K562 (cell line): ENCODE results near the gene RPL35. TPM values are rescaled to one million over a fixed set of nuclear protein-coding genes. Genes with fewer than 3 reads are reported as not detected.

Experiments used
- BRD4 ChIP-seq: fragments of 200-600 bp; sonication (generic); IDR thresholded peaks from 2 replicates; pipeline ENCODE4 v1.6.1; 2017; ENCODE audit warnings: inconsistent platforms
- FOSL1 ChIP-seq: fragments of 200-800 bp; sonication (Bioruptor generic); conservative IDR thresholded peaks from 2 replicates; pipeline ENCODE4 v1.6.1; 2016; ENCODE audit warnings: missing genetic modification characterization, missing compliant biosample characterization
- ID3 ChIP-seq, 2 experiments: fragments of 250-450 bp in 1 of 2; fragments of 450-650 bp in 1 of 2; sonication (Bioruptor Pico) in 1 of 2; IDR thresholded peaks; 2 replicates each; pipeline versions ENCODE4 v1.6.1 to v1.8.0; 2016 to 2021; ENCODE audit warnings: mild to moderate bottlenecking in 2 of 2, moderate library complexity in 2 of 2, missing compliant biosample characterization in 1 of 2, missing genetic modification characterization in 1 of 2
- IRF1 ChIP-seq: sonication (generic); formaldehyde crosslinking; IDR thresholded peaks from 2 replicates; pipeline ENCODE4 v1.8.0; 2022; ENCODE audit warnings: missing genetic modification reagents, mild to moderate bottlenecking, borderline replicate concordance
- JUND ChIP-seq, 2 experiments: IDR thresholded peaks; 2 replicates in 1 of 2; 3 replicates in 1 of 2; pipeline ENCODE4 v1.6.1; 2011; ENCODE audit warnings: borderline replicate concordance in 2 of 2, low read depth in 2 of 2, low read length in 2 of 2, improper control_type of control experiment in 1 of 2, missing biosample characterization in 1 of 2, missing genetic modification characterization in 1 of 2, missing genetic modification reagents in 1 of 2
- LEF1 ChIP-seq: fragments of 450-650 bp; IDR thresholded peaks from 2 replicates; pipeline ENCODE4 v1.6.1; 2016; ENCODE audit warnings: mild to moderate bottlenecking
- NFE2L1 ChIP-seq: fragments of 450-650 bp; IDR thresholded peaks from 2 replicates; pipeline ENCODE4 v1.6.1; 2016; ENCODE audit warnings: missing genetic modification characterization, low read depth, mild to moderate bottlenecking, missing compliant biosample characterization, moderate library complexity, borderline replicate concordance
- NUFIP1 ChIP-seq: fragments of 450-650 bp; IDR thresholded peaks from 2 replicates; pipeline ENCODE4 v1.6.1; 2018; ENCODE audit not compliant: partially characterized antibody
- TOE1 ChIP-seq, 2 experiments: fragments of 450-650 bp in 1 of 2; sonication (generic) in 1 of 2; formaldehyde crosslinking in 1 of 2; IDR thresholded peaks; 2 replicates each; pipeline versions ENCODE4 v1.7.1 to v1.8.0; 2016 to 2022; ENCODE audit warnings: borderline replicate concordance in 2 of 2, mild to moderate bottlenecking in 2 of 2, antibody characterized with exemption in 1 of 2, inconsistent platforms in 1 of 2, low read depth in 1 of 2, missing genetic modification reagents in 1 of 2, moderate library complexity in 1 of 2
- U2AF2 ChIP-seq: fragments of 200-400 bp; formaldehyde crosslinking; optimal IDR thresholded peaks from 2 replicates; pipeline ENCODE3; 2017; ENCODE audit warnings: low read depth, mild to moderate bottlenecking, low read length
- USF2 ChIP-seq: sonication (generic); formaldehyde crosslinking; IDR thresholded peaks from 2 replicates; pipeline ENCODE4 v1.5.0; 2020; ENCODE audit warnings: missing genetic modification reagents
- VEZF1 ChIP-seq: fragments of 200-800 bp; sonication (Bioruptor generic); IDR thresholded peaks from 2 replicates; pipeline ENCODE4 v1.6.1; 2017; ENCODE audit warnings: missing genetic modification characterization, missing compliant biosample characterization
- ZNF12 ChIP-seq: sonication (generic); formaldehyde crosslinking; IDR thresholded peaks from 2 replicates; pipeline ENCODE4 v1.4.0; 2020; ENCODE audit warnings: mild to moderate bottlenecking, missing genetic modification reagents
- ZNF398 ChIP-seq: fragments of 250-450 bp; sonication (Bioruptor Pico); IDR thresholded peaks from 2 replicates; pipeline ENCODE4 v1.8.0; 2021; ENCODE audit warnings: moderate library complexity, mild to moderate bottlenecking, inconsistent platforms
- polyA plus RNA-seq, 8 experiments: library from polyadenylated mRNA; depleted of rRNA in 4 of 8; stranded (reverse) in 5 of 8; unstranded in 3 of 8; fragments of >200 nt; fragmentation: Nextera tagmentation in 2 of 8; fragmentation: Illumina TruSeq in 1 of 8; extraction: Ambion mirVana in 2 of 8; extraction: Trizol in 1 of 8; gene quantifications; 2 replicates each; pipeline versions ENCODE4 v1.2.1 to v1.2.3, GENCODE V29; 2011 to 2014; ENCODE audit warnings: inconsistent platforms in 1 of 8, missing spikeins in 1 of 8
- total RNA-seq, 7 experiments: library from RNA; depleted of rRNA in 6 of 7; stranded (reverse); fragments of >200 nt in 6 of 7; fragmentation: Illumina TruSeq in 2 of 7; extraction: Trizol in 2 of 7; gene quantifications; 2 replicates each; pipeline versions ENCODE4 v1.2.1 to v1.2.3, GENCODE V29; 2011 to 2021; ENCODE audit warnings: low replicate concordance in 1 of 7

Gene RPL35
- total and polyA plus RNA-seq, 9 of the 15 experiments (the other 6 are each of a cell fraction or from before 2014, with no cell fraction given), result 1,755 to 5,101 (median 3,405) TPM

- no peak for TF ChIP-seq ID3 (CRISPR knock-in tag; IDR thresholded peaks at IDR 0.05)
- peak; percentile 47; the same call in 1 of the 2 replicates for TF ChIP-seq ID3 (tag; IDR thresholded peaks at IDR 0.05)
- peak; percentile 92 for TF ChIP-seq VEZF1 (CRISPR knock-in tag)
- no peak for TF ChIP-seq IRF1 (CRISPR knock-in tag)
- TF ChIP-seq TOE1 (IDR thresholded peaks at IDR 0.05; ENCODE audit: borderline replicate concordance), result peak; percentile 81
- no peak for TF ChIP-seq TOE1 (CRISPR knock-in tag; IDR thresholded peaks at IDR 0.05; ENCODE audit: borderline replicate concordance, low read depth)
- TF ChIP-seq USF2 (CRISPR knock-in tag), result no peak
- no peak; the same call in 1 of the 2 replicates for TF ChIP-seq LEF1
- 0 out of 2 replicates have a peak, but pooled peaks have one; percentile 26 for TF ChIP-seq FOSL1 (tag)
- no peak for TF ChIP-seq NFE2L1
- TF ChIP-seq NUFIP1, result no peak
- no peak for TF ChIP-seq U2AF2
- TF ChIP-seq ZNF398 (CRISPR knock-in tag), result no peak
- peak; percentile 98 for TF ChIP-seq JUND (IDR thresholded peaks at IDR 0.05; ENCODE audit: borderline replicate concordance, low read depth, low read length)
- TF ChIP-seq JUND (tag; IDR thresholded peaks at IDR 0.05; ENCODE audit: borderline replicate concordance, low read depth, low read length), result no peak; the same call in 2 of the 3 replicates
- TF ChIP-seq BRD4, result peak; percentile 98
- TF ChIP-seq ZNF12 (CRISPR knock-in tag), result no peak
Observed at GRCh38 chr9:124861342-124862229, at the start of gene RPL35, which contains the start of gene ARPC5L (continued).
